DND-41 (cell line): ENCODE data around the gene SRP14.
A peak's percentile ranks its signal among the peaks of the same experiment; 100 is the strongest.

Experiments used
- ATAC-seq: fragments of 200-7000 bp; cut with Tn5 transposase; 3 replicates; pipeline ENCODE4 v1.9.1; 2021; ENCODE audit warnings: low read depth; ENCODE audit not compliant: insufficient read depth
- DNase-seq: peaks from one replicate; pipeline ENCODE4 v3.0.0-alpha.2; 2020
- H2AFZ ChIP-seq: 2 replicates; pipeline ENCODE4 v1.6.0; 2012; ENCODE audit warnings: low read depth, low read length
- H3K27ac ChIP-seq: 2 replicates; pipeline ENCODE4 v1.5.1; 2012; ENCODE audit warnings: low read length, inconsistent platforms
- H3K27me3 ChIP-seq: fragments of 200-600 bp; sonication (generic); 2 replicates; pipeline ENCODE4 v1.6.0; 2012; ENCODE audit warnings: low read length, mild to moderate bottlenecking, inconsistent platforms; ENCODE audit not compliant: insufficient read depth, poor library complexity
- H3K36me3 ChIP-seq: 2 replicates; pipeline ENCODE4 v1.5.1; 2012; ENCODE audit warnings: low read length, inconsistent platforms; ENCODE audit not compliant: insufficient read depth
- H3K4me1 ChIP-seq: 2 replicates; pipeline ENCODE4 v1.5.1; 2012; ENCODE audit warnings: mild to moderate bottlenecking, low read length; ENCODE audit not compliant: insufficient read depth
- H3K4me2 ChIP-seq: 2 replicates; pipeline ENCODE4 v1.6.0; 2012; ENCODE audit warnings: mild to moderate bottlenecking, moderate library complexity, low read length, inconsistent platforms; ENCODE audit not compliant: insufficient read depth
- H3K4me3 ChIP-seq, 2 experiments: fragments of 200-600 bp in 1 of 2; shearing (Covaris generic) in 1 of 2; 2 replicates each; pipeline ENCODE4 v1.5.1; 2012 to 2016; ENCODE audit warnings: inconsistent platforms in 2 of 2, low read length in 2 of 2, mild to moderate bottlenecking in 2 of 2, low read depth in 1 of 2, moderate library complexity in 1 of 2
- H3K79me2 ChIP-seq: 2 replicates; pipeline ENCODE4 v1.6.0; 2012; ENCODE audit warnings: low read length, inconsistent platforms; ENCODE audit not compliant: insufficient read depth
- H3K9ac ChIP-seq: 2 replicates; pipeline ENCODE4 v1.6.0; 2012; ENCODE audit warnings: low read depth, mild to moderate bottlenecking, inconsistent platforms, low read length, moderate library complexity
- H3K9me3 ChIP-seq: 2 replicates; pipeline ENCODE4 v1.5.1; 2012; ENCODE audit warnings: low read length, moderate library complexity, mild to moderate bottlenecking, inconsistent platforms; ENCODE audit not compliant: insufficient read depth, severe bottlenecking
- H4K20me1 ChIP-seq: 2 replicates; pipeline ENCODE4 v1.6.0; 2012; ENCODE audit warnings: low read length; ENCODE audit not compliant: insufficient read depth
- EZH2 ChIP-seq: IDR thresholded peaks from 3 replicates; pipeline ENCODE4 v1.6.1; 2012; ENCODE audit warnings: borderline replicate concordance, low read depth, mild to moderate bottlenecking, moderate library complexity, low read length, inconsistent platforms; ENCODE audit not compliant: severe bottlenecking
- TF ChIP-seq, protein P1 (sequence below): IDR thresholded peaks from 2 replicates; pipeline ENCODE4 v1.5.1; 2012; ENCODE audit warnings: borderline replicate concordance, low read length, moderate library complexity, mild to moderate bottlenecking; ENCODE audit not compliant: poor library complexity, severe bottlenecking; ENCODE audit errors: extremely low read depth

The SRP14 gene

GRCh38 chr15:40070608-40071218 is 31.7 kb upstream of the SRP14 start:
- Histone ChIP-seq H3K9me3 (no peaks in the 10 kb centered on the region), H2AFZ (no peak overlapping the region), H3K27ac (no peak overlapping the region), H3K4me1 (peaks cover 30% of the 10 kb centered on the region), H3K4me2 (no peak overlapping the region), H3K36me3 (no peaks in the 10 kb centered on the region), H4K20me1 (no peaks in the 10 kb centered on the region), H3K4me3 (no peak overlapping the region), H3K79me2 (no peaks in the 10 kb centered on the region), H3K27me3 (no peaks in the 10 kb centered on the region), H3K9ac (no peak overlapping the region)
- no peak for DNase-seq
- ATAC-seq, result no peak
- TF ChIP-seq, protein P1, sequence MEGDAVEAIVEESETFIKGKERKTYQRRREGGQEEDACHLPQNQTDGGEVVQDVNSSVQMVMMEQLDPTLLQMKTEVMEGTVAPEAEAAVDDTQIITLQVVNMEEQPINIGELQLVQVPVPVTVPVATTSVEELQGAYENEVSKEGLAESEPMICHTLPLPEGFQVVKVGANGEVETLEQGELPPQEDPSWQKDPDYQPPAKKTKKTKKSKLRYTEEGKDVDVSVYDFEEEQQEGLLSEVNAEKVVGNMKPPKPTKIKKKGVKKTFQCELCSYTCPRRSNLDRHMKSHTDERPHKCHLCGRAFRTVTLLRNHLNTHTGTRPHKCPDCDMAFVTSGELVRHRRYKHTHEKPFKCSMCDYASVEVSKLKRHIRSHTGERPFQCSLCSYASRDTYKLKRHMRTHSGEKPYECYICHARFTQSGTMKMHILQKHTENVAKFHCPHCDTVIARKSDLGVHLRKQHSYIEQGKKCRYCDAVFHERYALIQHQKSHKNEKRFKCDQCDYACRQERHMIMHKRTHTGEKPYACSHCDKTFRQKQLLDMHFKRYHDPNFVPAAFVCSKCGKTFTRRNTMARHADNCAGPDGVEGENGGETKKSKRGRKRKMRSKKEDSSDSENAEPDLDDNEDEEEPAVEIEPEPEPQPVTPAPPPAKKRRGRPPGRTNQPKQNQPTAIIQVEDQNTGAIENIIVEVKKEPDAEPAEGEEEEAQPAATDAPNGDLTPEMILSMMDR, result no peak
- no peak for TF ChIP-seq EZH2

DNA sequence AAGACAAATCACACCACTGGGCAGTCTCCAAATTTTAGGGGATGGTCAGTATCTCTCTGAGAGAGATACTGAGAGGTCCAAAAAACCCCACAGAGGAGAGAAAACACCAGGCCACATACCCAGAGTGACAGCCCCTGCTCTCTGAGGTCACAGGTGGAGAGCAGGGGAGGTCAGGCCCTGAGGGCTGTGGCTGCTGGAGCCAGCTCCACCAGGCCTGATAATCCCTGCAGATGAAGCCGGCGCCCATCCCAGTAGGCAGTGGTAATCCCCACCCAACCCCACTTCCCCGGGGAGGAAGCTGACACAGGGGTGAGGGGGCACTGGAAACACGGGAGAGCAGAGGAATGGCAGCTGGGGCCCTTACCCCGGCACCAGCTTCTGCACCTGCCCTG is 31.2 kb upstream of the SRP14 start:
- Histone ChIP-seq H3K9me3 (no peaks in the 10 kb centered on the region), H3K27ac (peak overlapping the region; percentile 52)

GRCh38 chr15:40069178-40070165 is 30.5 kb upstream of the SRP14 start:
- no peak overlapping the region for H2AFZ ChIP-seq
- no peak for TF ChIP-seq EZH2
- TF ChIP-seq, protein P1, result no peak
- 0 out of 3 replicates have a peak, but pooled peaks have one; percentile 18 for ATAC-seq
- peak; percentile 35 for DNase-seq
- H3K27me3 ChIP-seq, result no peaks in the 10 kb centered on the region
- H3K4me2 ChIP-seq, result no peak overlapping the region
- H3K27ac ChIP-seq, result peak overlapping the region; percentile 52
- no peaks in the 10 kb centered on the region for H3K9me3 ChIP-seq
- no peak overlapping the region for H3K4me3 ChIP-seq
- H3K9ac ChIP-seq, result no peak overlapping the region
- no peaks in the 10 kb centered on the region for H4K20me1 ChIP-seq
- H3K79me2 ChIP-seq, result no peaks in the 10 kb centered on the region
- peaks cover 5% of the 10 kb centered on the region for H3K36me3 ChIP-seq
- H3K4me1 ChIP-seq, result peaks cover 30% of the 10 kb centered on the region

More for the DNA sequence above, 31.2 kb upstream of the SRP14 start:
- TF ChIP-seq, protein P1, result no peak
- H2AFZ ChIP-seq, result no peak overlapping the region
- no peaks in the 10 kb centered on the region for H3K79me2 ChIP-seq
- H3K9ac ChIP-seq, result no peak overlapping the region
- H3K4me1 ChIP-seq, result peaks cover 30% of the 10 kb centered on the region
- H3K4me3 ChIP-seq, result no peak overlapping the region
- no peak overlapping the region for H3K4me2 ChIP-seq
- H4K20me1 ChIP-seq, result no peaks in the 10 kb centered on the region
- no peak for DNase-seq
- ATAC-seq, result peak; percentile 29; the same call in 1 of the 3 replicates
- H3K36me3 ChIP-seq, result 0 out of 2 replicates have a peak, but pooled peaks cover under 1% of the 10 kb centered on the region
- H3K27me3 ChIP-seq, result no peaks in the 10 kb centered on the region
